Panc1 (cell line): Measurements from ENCODE around the gene TEAD4. TPM values are rescaled to one million over a fixed set of nuclear protein-coding genes. Genes with fewer than 3 reads are reported as not detected.

ENCODE experiments used
- ATAC-seq: fragments of 200-7000 bp; cut with Tn5 transposase; 2 replicates; pipeline ENCODE4 v1.9.1; 2020; ENCODE audit warnings: mild to moderate bottlenecking, moderate library complexity
- BruUV-seq: library from RNA; stranded (reverse); fragments of 400-500 nt; replicated peaks from 2 replicates; lab custom pipeline; 2021; lab: Mats Ljungman, UMichigan
- CTCF ChIA-PET: fragments of 300-600 bp; sonication (Branson Sonifier 250); formaldehyde crosslinking; loops from one replicate; lab custom pipeline; 2022; ENCODE audit warnings: antibody characterized with exemption; lab: Charles Lee
- POLR2A ChIA-PET: fragments of 300-600 bp; sonication (Branson Sonifier 250); formaldehyde crosslinking; loops from one replicate; lab custom pipeline; 2022; ENCODE audit warnings: antibody characterized with exemption; lab: Charles Lee
- DNase-seq: peaks from one replicate; pipeline ENCODE4 v3.0.0-alpha.2; 2010; ENCODE audit warnings: low read depth, low spot score
- H3K27ac ChIP-seq: 2 replicates; pipeline ENCODE4 v1.5.1; 2011; ENCODE audit warnings: mild to moderate bottlenecking, low read length, inconsistent platforms
- H3K27me3 ChIP-seq: fragments of 200-500 bp; sonication (Bioruptor generic); 2 replicates; pipeline ENCODE4 v1.6.0; 2014; ENCODE audit warnings: low read length, inconsistent platforms; ENCODE audit not compliant: control insufficient read depth, insufficient read depth
- H3K36me3 ChIP-seq: fragments of 200-500 bp; sonication (Bioruptor generic); 2 replicates; pipeline ENCODE4 v1.5.1; 2014; ENCODE audit warnings: inconsistent platforms, mild to moderate bottlenecking, low read length, moderate library complexity; ENCODE audit not compliant: control insufficient read depth, insufficient read depth
- H3K4me1 ChIP-seq: 2 replicates; pipeline ENCODE4 v1.5.1; 2011; ENCODE audit warnings: inconsistent platforms, mild to moderate bottlenecking, low read length, moderate library complexity; ENCODE audit not compliant: control insufficient read depth, insufficient read depth
- H3K4me3 ChIP-seq, 2 experiments: 2 replicates each; pipeline ENCODE4 v1.5.1; 2011 to 2012; ENCODE audit warnings: low read depth in 2 of 2, low read length in 2 of 2, mild to moderate bottlenecking in 2 of 2, inconsistent platforms in 1 of 2, moderate library complexity in 1 of 2
- H3K9me3 ChIP-seq: fragments of 200-500 bp; sonication (Bioruptor generic); 2 replicates; pipeline ENCODE4 v1.5.1; 2014; ENCODE audit warnings: low read depth, mild to moderate bottlenecking, inconsistent platforms, low read length, moderate library complexity; ENCODE audit not compliant: control insufficient read depth, insufficient read depth
- POLR2AphosphoS5 ChIP-seq: IDR thresholded peaks from 2 replicates; pipeline ENCODE4 v1.6.1; 2012; ENCODE audit warnings: mild to moderate bottlenecking, low read depth, low read length, moderate library complexity
- SIN3A ChIP-seq: IDR thresholded peaks from 2 replicates; pipeline ENCODE4 v1.6.1; 2012; ENCODE audit warnings: low read depth, mild to moderate bottlenecking, low read length, moderate library complexity, borderline replicate concordance; ENCODE audit not compliant: insufficient read depth
- TCF7L2 ChIP-seq: IDR thresholded peaks from 2 replicates; pipeline ENCODE4 v1.6.1; 2011; ENCODE audit warnings: mild to moderate bottlenecking, low read depth, low read length, inconsistent platforms
- in situ Hi-C: cut with HindIII; loops from 2 replicates; pipeline ENCODE4 v1.10.0; 2016; ENCODE audit warnings: low sequenced_read_pairs, low pct_unique_long_range_greater_than_20kb
- intact Hi-C: fragments of 100-400 bp; cut with micrococcal nuclease; formaldehyde crosslinking; loops from one replicate; pipeline ENCODE4 v1.10.0; 2022; ENCODE audit not compliant: unreplicated experiment
- total RNA-seq: library from RNA; stranded (reverse); gene quantifications from one replicate; pipeline ENCODE4 v1.2.1, GENCODE V29; 2021; ENCODE audit not compliant: unreplicated experiment
- TF ChIP-seq, protein P1 (sequence below): fragments of 450-650 bp; IDR thresholded peaks from 2 replicates; pipeline ENCODE4 v1.5.1; 2017; ENCODE audit warnings: mild to moderate bottlenecking
- TF ChIP-seq, protein P2 (sequence below), 2 experiments: IDR thresholded peaks; 2 replicates each; pipeline ENCODE4 v1.6.1; 2011 to 2012; ENCODE audit warnings: low read depth in 2 of 2, control low read depth in 1 of 2, low read length in 1 of 2, mild to moderate bottlenecking in 1 of 2, moderate library complexity in 1 of 2; ENCODE audit not compliant: insufficient read depth in 1 of 2

TEAD4 gene
- total RNA-seq, 1 experiment from 2014 or later: 47.6 TPM

DNA sequence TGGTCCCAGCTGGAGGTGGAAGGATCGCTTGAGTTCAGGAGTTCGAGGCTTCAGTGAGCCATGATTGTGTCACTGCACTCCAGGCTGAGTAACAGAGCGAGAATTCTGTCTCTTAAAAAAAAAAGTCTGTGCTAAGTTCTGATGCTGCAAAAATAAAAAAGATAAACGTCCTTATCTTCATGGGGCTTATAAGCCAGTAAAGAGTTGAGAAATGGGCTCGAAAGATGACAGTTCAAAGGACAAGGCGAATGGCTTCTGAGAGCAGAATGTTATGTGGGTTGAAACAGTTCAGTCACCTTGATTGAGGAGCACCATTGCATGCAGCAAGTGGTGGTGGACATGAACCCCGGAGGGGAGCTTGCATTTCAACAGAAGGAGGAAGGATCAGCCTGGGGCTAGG, 122.7 kb downstream of the TEAD4 start:
- Histone ChIP-seq H3K4me1 (no peaks in the 10 kb centered on the region), H3K27me3 (no peaks in the 10 kb centered on the region), H3K4me3 (no peak overlapping the region), H3K27ac (no peak overlapping the region), H3K36me3 (no peaks in the 10 kb centered on the region), H3K9me3 (no peaks in the 10 kb centered on the region)
- TF ChIP-seq, protein P1, sequence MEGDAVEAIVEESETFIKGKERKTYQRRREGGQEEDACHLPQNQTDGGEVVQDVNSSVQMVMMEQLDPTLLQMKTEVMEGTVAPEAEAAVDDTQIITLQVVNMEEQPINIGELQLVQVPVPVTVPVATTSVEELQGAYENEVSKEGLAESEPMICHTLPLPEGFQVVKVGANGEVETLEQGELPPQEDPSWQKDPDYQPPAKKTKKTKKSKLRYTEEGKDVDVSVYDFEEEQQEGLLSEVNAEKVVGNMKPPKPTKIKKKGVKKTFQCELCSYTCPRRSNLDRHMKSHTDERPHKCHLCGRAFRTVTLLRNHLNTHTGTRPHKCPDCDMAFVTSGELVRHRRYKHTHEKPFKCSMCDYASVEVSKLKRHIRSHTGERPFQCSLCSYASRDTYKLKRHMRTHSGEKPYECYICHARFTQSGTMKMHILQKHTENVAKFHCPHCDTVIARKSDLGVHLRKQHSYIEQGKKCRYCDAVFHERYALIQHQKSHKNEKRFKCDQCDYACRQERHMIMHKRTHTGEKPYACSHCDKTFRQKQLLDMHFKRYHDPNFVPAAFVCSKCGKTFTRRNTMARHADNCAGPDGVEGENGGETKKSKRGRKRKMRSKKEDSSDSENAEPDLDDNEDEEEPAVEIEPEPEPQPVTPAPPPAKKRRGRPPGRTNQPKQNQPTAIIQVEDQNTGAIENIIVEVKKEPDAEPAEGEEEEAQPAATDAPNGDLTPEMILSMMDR: no peak
- TF ChIP-seq, protein P2, sequence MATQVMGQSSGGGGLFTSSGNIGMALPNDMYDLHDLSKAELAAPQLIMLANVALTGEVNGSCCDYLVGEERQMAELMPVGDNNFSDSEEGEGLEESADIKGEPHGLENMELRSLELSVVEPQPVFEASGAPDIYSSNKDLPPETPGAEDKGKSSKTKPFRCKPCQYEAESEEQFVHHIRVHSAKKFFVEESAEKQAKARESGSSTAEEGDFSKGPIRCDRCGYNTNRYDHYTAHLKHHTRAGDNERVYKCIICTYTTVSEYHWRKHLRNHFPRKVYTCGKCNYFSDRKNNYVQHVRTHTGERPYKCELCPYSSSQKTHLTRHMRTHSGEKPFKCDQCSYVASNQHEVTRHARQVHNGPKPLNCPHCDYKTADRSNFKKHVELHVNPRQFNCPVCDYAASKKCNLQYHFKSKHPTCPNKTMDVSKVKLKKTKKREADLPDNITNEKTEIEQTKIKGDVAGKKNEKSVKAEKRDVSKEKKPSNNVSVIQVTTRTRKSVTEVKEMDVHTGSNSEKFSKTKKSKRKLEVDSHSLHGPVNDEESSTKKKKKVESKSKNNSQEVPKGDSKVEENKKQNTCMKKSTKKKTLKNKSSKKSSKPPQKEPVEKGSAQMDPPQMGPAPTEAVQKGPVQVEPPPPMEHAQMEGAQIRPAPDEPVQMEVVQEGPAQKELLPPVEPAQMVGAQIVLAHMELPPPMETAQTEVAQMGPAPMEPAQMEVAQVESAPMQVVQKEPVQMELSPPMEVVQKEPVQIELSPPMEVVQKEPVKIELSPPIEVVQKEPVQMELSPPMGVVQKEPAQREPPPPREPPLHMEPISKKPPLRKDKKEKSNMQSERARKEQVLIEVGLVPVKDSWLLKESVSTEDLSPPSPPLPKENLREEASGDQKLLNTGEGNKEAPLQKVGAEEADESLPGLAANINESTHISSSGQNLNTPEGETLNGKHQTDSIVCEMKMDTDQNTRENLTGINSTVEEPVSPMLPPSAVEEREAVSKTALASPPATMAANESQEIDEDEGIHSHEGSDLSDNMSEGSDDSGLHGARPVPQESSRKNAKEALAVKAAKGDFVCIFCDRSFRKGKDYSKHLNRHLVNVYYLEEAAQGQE (IDR thresholded peaks at IDR 0.05; ENCODE audit: insufficient read depth in 1 of 2, low read depth in 2 of 2, low read length in 1 of 2): no peak
- TF ChIP-seq TCF7L2: no peak
- no peak for TF ChIP-seq POLR2AphosphoS5
- no peak for TF ChIP-seq SIN3A
- ChIA-PET POLR2A (no interaction called here), CTCF (no interaction called here)
- BruUV-seq: no TSS peak
- intact Hi-C loops: no loop called here
- no peak for DNase-seq
- in situ Hi-C loops: no loop called here
- no peak for ATAC-seq

DNA sequence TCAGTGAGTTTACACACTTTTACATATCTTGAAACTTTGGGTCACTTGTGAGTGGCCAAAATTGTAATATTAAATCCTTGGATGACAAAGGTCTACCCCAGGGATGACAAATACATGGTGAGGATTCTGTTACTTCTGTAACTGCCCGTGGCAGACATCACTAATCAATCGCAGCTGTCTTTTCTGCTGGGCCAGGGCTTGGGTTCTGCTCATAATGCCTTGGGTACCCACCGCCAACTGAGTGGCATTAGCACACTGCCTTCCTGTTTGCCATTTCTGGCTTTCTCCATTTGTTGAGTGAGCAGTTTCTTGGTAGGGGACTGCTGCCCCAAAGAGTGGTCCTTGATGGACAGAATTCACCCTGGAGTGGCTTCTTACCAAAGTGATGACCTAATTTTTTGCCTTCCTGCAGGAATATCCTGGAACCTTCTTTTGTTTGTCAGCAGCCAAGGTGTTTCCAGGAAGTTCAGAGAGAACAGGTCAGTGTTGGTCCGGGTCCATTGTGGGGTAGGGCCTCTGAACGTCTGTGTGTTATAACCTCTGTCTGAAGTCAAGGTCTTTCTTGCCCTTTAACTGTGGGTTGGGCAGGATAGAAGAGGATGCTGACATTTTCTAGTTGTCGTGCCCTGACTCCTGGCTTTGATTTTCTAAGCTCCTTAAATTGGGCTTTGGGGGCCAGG, 124.2 kb downstream of the TEAD4 start:
- in situ Hi-C loops: no loop called here
- BruUV-seq: no TSS peak
- no peaks in the 10 kb centered on the region for H3K36me3 ChIP-seq
- ATAC-seq: no peak
- no peak for TF ChIP-seq POLR2AphosphoS5
- no peak for TF ChIP-seq SIN3A
- TF ChIP-seq TCF7L2: no peak
- H3K27ac ChIP-seq: no peak overlapping the region
- no peak for DNase-seq
- ChIA-PET POLR2A (no interaction called here), CTCF (no interaction called here)
- no peaks in the 10 kb centered on the region for H3K4me1 ChIP-seq
- H3K27me3 ChIP-seq: no peaks in the 10 kb centered on the region
- H3K4me3 ChIP-seq: no peak overlapping the region
- no peaks in the 10 kb centered on the region for H3K9me3 ChIP-seq
- intact Hi-C loops: no loop called here

DNA sequence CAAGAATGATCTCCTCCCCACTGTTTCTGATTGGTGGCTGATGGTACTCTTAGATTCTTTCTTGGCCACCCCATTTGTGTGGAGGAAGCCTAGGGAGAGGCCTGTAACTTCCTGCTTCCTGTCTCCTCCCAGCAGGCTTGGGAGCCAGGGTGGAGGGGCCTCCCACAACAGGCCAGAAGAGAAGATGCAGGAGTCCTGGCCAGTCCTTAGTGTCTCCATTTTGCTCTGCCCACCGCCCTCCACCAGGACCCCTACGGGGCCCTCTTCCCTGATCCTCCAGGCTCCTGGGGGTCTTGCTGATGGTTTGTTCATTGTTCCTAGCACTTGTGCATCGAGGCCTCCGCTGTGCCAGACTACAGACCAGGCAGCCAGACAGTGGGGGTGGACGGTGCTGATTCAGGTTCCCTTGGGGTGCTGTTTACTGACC, 124.7 kb downstream of the TEAD4 start:
- CTCF ChIA-PET: no interaction called here
- Histone ChIP-seq H3K9me3 (no peaks in the 10 kb centered on the region), H3K4me1 (no peaks in the 10 kb centered on the region), H3K4me3 (no peak overlapping the region), H3K36me3 (no peaks in the 10 kb centered on the region), H3K27me3 (no peaks in the 10 kb centered on the region), H3K27ac (no peak overlapping the region)
- intact Hi-C loops: no loop called here
- DNase-seq (no peak), ATAC-seq (no peak)
- POLR2A ChIA-PET: no interaction called here
- BruUV-seq: no TSS peak
- in situ Hi-C loops: no loop called here
- TF ChIP-seq POLR2AphosphoS5 (no peak), SIN3A (no peak), TCF7L2 (no peak)
- TF ChIP-seq, protein P2 (IDR thresholded peaks at IDR 0.05; ENCODE audit: insufficient read depth in 1 of 2, low read depth in 2 of 2, low read length in 1 of 2): no peak
